HG03159 (cell line): Measurements from ENCODE around the gene NPEPPS.

ENCODE experiments used
- ATAC-seq: cut with Tn5 transposase; IDR thresholded peaks from one replicate; pipeline ENCODE4 v1.9.1; 2021; ENCODE audit warnings: mild to moderate bottlenecking, moderate library complexity; ENCODE audit not compliant: unreplicated experiment

NPEPPS gene

DNA sequence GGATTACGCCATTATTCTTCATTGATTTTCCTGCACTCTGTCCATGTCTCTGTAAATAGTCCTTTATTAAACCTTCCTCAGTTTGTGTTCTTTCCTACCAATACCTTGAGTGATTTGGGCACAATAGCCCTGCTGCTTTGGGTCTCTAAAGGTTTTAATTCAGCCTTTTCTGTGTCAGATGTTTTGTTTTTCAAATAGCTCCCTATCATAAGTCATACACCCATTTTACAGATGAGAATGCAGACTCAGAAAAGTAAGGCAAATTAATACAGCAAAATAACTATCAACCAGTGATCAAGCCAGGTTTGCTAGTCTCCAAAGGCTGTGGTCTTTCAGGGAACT is 93.8 kb downstream of the NPEPPS start:
- no peak for ATAC-seq

GRCh38 chr17:47628014-47628566 is 97.2 kb downstream of the NPEPPS start:
- no peak for ATAC-seq

DNA sequence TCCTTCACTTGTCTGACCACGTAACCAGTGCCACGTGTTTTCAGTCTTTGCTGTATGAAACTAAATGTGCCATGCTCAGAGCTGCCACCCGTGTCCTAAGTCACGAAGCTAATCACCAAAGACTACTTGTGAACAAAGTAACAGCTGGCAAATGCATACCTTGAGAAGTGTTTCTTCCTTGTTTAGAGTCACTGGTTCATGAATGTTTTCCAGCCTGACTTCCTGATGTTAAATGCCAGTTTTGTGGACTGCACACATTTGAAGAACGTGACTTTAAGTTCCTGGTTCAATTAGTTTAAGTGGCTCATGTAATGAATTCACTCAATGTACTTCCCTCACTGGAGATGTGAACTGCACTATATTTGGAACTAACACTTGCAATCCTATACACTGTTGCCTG is 98.9 kb downstream of the NPEPPS start:
- no peak for ATAC-seq

GRCh38 chr17:47630614-47631013 is 99.7 kb downstream of the NPEPPS start:
- ATAC-seq = no peak

GRCh38 chr17:47632991-47633390 is 102.1 kb downstream of the NPEPPS start:
- no peak for ATAC-seq

- no peak for ATAC-seq
These were observed 103.1 kb downstream of the NPEPPS start for GRCh38 chr17:47633996-47634395.

DNA sequence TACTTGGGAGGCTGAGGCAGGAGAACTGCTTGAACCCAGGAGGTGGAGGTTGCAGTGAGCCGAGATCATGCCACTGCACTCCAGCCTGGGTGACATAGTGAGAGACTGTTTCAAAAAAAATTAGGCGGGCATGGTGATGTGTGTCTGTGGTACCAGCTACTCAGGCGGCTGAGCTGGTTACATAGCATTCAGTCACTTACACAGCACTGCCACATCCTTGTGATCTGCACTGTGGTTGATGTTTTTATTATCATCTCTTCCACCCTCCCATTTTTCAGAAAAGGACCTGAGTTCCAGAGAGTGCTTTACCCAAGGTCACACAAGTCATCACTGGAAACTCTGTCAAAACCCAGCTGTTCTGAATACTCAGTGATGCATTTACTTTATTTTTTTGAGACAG is 104.0 kb downstream of the NPEPPS start:
- ATAC-seq = no peak

DNA sequence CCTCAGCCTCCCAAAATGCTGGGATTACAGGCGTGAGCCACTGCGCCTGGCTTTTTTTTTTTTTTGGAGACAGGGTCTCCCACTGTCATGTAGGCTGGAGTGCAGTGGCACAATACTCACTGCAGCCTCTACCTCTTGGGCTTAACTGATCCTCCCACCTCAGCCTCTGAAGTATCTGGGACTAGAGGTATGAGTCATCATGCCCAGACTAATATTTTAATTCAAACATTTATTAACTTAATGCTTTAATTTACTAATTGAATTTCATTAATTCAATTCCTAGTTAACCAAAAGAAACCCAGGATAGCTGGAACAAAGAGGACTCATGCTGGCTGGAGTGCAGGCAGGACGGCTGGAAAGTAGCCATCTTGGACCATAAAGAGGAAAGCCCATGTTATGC is 104.8 kb downstream of the NPEPPS start:
- no peak for ATAC-seq

DNA sequence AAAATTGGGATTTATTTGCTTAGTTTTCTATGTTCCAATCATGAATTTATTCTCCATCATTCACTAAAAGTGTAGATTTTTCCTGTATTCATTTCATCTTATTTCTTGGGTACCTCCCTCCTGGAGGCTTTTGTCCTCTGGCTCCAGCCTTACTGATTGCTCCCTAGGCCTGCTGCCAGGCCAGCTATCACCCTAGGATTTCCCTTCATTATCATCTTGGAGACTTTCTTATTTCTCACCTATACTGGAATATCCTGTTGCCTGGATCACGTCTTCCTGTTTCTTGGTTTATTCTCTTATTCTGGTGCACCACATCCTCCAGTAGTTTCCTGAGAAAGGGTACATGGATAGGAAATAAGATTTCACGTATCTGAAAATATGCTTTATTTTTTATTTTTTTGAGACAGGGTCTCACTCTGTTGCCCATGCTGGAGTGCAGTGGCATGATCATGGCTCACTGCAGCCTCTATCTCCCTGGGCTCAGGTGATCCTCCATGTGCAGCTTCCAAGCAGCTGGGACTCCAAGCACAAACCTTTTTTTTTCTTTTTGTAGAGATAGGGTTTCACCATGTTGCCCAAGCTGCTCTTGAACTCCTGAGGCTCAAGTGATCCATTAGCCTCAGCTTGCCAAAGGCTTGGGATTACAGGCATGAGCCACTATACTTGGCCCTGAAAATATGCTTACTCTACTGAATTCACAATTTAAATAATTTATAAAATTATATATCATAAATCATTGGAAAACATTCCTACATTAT is 105.5 kb downstream of the NPEPPS start:
- no peak for ATAC-seq

GRCh38 chr17:47638903-47639302 is 108.0 kb downstream of the NPEPPS start:
- no peak for ATAC-seq

- ATAC-seq = no peak
These were observed 109.2 kb downstream of the NPEPPS start for GRCh38 chr17:47640076-47640475.

GRCh38 chr17:47641202-47641601 is 110.3 kb downstream of the NPEPPS start:
- ATAC-seq = no peak

DNA sequence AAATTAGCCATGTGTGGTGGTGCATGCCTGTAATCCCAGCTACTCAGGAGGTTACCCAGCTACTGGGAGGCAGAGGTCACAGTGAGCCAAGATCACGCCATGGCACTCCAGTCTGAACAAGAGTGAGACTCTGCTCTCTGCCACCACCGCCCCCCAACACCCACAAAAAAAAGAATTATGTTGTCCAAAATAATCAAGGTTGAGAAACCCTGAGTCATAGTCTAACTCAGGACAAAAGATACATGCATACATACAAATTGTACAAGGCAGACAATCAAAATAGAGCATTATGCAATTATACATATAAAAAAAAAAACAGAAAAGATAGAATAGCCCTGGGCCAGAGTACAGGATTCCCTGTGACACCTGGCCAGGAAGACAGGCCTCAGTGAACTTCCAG is 112.2 kb downstream of the NPEPPS start:
- no peak for ATAC-seq

DNA sequence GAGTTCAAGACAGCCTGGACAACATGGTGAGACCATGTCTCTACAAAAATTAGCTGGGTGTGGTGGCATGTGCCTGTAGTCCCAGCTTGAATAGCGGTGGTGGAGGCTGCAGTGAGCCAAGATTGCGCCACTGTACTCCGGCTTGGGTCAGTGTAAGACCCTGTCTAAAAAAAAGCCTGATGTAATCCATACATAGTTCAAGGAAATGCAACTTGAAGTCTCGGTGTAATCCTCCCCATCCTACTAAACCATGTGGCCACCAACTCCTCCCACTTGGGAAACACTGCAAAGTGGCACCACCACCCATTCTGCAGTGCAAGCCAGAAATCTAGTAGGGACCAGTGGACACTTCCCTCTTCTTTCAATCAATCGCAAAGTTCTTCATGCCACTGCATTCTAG is 113.4 kb downstream of the NPEPPS start:
- no peak for ATAC-seq

- ATAC-seq = peak; percentile 77
These were observed 118.5 kb downstream of the NPEPPS start, which contains the start of gene KPNB1 for GRCh38 chr17:47649153-47649971. TSS of gene KPNB1 (plus strand) at chr17:47649919. CDS start at chr17:47650245, 326 bp downstream.

- peak; percentile 1 for ATAC-seq
These were observed 119.1 kb downstream of the NPEPPS start for GRCh38 chr17:47649972-47650524.

GRCh38 chr17:47650525-47651522 is 119.9 kb downstream of the NPEPPS start:
- ATAC-seq = peak; percentile 46

GRCh38 chr17:47651704-47652103 is 120.8 kb downstream of the NPEPPS start:
- ATAC-seq = no peak

DNA sequence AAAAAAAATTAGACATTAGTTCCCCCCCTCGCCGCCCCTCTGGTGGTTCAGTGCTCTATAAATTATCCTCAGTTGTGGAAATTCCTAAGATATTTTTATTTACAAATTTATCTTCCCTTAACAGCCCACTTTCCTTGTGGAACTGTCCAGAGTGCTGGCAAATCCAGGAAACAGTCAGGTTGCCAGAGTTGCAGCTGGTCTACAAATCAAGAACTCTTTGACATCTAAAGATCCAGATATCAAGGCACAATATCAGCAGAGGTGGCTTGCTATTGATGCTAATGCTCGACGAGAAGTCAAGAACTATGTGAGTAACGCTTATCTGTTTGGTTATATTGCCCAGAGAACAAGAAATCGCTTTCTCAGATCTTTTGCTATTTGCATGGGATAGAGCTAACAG is 121.7 kb downstream of the NPEPPS start:
- ATAC-seq = no peak

- no peak for ATAC-seq
These were observed 122.5 kb downstream of the NPEPPS start for GRCh38 chr17:47653442-47653841.
